ENCODE measurements around the gene TBXAS1.
A peak's percentile ranks its signal among the peaks of the same experiment; 100 is the strongest.

Gene TBXAS1

DNA sequence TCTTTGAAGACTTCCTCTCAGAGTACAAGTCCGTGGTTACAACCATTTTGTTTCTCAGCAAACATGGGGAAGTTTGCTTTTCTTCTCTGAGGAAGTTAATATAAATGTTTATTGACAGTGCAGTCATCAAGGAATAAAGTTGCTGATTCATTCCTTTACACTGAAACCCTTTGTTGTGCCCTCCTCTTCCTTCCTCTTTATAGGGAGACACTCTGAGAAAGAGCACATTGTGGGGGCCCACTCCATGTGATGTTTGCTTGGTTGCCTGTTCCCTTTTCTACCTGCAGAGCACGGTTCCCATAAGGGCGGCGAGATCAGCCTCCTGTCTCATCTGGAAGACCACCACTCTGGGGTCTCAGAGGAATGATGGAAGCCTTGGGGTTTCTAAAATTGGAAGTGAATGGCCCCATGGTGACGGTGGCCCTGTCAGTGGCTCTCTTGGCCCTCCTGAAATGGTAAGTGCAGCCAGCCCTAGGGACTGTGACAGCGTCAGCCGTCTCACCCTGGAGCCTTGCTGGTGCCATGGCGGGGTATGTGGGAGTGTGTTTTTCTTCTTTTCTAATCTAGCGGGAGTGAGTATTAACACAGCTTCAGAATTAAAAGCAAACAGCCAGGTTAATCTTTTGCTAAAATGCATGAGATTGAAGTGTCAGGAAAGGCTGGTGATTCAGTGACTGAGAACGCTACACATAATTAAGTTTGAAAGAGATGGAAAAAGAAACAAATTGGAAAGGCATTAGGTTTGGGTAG, at the start of gene TBXAS1:
Gene TBXAS1, plus strand, starts transcription at position 240 of the 750 bp plus-strand sequence. Its CDS starts 127 bp downstream, at position 367.
- peak; percentile 84 to 87 for DNase-seq

DNA sequence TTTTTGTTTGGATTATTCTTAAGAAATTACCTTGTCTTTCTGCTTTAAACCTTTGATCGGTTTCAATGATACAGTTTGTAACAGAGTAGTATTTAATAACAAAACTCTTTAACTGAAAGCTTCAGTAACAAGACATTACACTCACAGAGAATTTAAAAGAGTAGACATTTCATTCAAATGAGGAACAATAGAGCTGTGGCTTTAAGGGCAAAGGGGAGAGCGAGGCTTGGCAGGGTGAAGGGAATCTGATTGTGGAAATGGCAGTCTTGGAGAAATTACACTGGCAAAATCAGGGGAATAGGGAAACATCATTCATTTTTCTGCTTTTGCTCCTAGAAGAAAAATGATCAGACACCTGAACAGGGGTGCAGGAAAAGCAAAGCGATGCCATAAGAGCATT, 46.1 kb upstream of the TBXAS1 start:
- no peak for DNase-seq

DNA sequence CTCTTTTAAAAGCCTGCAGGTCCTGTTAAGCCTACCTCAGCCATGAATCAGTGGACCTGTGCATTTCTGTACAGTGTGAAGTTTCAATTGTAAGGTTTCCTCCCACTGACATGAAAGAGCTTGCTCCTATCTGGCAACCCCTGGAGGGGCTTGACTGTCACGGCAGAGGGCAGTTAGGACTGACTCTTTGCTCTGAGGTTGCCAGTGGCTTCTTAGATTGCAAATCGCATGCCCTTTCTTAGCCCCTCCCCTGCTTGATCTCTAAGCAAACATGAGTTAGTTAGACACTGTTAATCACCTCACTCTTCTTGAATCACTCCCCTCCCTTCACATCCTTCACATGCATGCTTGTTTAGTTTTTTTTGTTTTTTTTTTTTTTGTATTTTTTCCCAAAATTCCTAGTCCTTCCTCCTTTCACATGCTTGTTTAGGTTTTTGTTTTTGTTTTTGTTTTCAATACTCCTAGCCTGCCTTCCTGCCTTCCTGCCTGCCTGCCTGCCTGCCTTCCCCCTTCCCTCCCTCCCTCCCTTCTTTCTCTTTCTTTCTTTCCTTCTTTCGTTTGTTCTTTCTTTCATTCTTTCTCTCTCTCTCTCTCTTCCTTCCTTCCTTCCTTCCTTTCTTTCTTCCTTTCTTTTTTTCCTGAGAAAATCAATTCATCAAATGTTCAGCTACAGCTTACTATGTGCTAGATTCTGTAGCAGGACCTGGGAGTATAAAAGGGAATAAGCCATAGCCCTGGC, 45.2 kb upstream of the TBXAS1 start:
- DNase-seq, result no peak

DNA sequence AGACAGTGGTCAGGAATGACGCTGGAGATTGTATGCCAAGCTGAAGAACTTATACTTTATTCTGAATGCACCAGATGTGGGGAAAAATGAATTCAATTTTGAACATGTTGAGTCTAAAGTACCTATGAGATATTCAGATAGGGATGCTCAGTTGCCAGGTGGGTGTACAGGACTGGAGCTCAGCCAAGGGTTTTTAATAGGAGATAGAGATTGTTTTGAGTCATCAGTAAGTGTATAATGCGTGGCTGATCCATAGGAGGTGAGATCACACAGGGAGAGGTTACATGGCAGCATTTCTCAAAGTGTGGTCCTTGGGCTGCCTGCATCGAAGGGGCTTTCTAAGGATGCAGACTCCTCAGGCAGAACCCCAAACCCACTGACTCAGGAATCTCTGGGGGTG, 44.4 kb upstream of the TBXAS1 start:
- DNase-seq, result no peak

DNA sequence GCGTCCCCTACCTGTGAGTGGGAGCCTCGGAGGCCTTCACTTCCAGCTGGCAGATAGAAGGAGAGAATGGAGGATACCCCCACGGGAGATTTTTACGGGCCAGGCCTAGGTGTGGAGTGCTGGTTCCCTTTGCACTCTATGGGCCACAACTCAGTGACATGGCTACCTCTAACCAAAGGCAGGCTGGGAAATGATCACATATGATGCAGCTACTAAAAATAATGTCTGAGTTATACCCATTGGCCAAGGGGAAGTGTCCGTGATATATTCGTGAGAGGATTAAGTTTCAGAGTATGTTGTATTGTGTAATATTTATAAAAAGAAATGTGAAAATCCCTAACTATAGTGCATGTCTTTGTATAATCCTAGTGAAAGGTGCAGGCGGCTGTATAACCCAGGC, 37.7 kb upstream of the TBXAS1 start:
- DNase-seq, result no peak

DNA sequence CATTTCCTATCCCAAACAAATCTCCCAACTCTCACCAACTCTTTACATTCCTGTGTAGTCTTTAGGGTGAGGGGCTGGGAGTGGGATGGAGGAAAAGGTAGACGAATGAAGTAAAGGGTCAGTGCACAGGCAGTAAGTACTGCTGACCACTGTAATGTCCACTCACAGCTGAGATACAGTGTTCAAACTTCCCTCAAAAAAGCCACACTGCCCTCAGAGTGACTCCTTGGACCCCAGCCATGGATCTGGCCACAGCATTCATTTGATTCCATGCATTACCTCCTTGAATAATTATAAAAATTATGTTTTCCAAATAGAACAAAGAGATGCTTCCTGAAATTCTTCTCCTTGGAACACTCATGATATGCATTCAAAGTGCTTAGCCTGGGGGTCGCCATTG, 31.5 kb upstream of the TBXAS1 start:
- DNase-seq, result no peak

DNA sequence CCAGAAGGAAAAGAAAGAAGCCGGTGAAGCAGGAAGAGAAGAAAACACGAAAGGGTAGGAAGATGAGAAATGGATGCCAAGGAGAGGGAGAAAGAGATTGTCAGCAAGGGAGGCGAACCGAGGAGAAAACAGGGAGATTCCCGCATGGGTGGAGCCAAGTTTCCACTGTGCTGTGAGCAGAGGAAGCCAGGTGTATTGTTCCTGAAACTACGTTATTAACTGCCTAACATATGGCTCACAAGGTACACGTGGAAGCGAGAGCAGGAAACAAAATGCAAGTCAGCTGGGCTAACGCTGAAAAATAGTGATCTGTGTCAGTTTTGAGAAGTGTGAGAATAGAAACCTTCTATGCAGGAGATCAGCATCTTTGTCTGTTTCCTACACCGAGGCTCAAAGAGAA, 30.8 kb upstream of the TBXAS1 start:
- DNase-seq, result no peak

DNA sequence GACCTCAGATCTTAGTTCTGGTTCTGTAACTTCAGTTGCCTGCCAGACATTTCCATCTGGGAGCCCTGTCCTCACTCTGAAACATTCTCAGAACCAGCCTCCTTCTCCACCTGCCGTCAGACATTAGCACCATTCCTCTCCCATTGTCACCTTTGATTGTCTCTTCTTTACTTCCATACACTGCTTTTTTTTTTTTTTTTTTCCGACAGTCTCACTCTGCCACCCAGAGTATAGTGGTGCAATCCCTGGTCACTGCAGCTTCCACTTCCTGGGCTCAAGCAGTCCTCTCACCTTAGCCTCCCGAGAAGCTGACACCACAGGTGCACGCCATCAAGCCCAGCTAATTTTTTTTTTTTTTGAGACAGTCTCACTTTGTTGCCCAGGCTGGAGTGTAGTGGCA, 30.2 kb upstream of the TBXAS1 start:
- no peak for DNase-seq

DNA sequence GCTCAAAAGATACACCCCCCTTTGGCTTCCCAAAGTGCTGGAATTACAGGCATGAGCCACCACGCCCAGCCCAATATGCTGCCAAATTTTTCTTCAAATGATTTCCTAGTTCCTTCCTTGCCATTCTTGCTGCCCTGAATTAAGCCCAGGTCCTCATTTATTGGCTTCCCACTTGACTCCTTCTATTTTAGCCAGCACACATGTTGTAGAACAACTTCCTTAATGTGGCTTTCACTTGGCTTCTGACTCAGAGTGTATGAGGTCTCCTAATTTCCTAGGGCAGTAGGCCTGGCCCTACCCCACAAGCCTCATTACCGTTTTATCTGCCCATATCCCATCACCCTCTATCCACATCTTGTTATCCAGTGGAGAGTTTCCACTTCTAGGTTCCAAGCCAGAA, 29.5 kb upstream of the TBXAS1 start:
- peak; percentile 97 for DNase-seq

DNA sequence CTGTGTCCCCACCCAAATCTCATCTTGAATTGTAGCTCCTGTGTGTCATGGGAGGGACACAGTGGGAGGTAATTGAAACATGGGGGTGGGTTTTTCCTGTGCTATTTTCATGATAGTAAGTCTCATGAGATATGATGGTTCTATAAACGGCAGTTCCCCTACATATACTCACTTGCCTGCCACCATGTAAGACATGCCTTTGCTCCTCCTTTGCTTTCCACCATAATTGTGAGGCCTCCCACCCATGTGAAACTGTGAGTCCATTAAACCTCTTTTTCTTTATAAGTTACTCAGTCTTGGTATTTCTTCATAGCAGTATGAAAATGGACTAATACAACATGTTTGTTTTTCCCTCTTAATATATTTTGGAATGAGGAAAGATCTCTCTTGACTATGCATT, 24.5 kb upstream of the TBXAS1 start:
- no peak for DNase-seq

DNA sequence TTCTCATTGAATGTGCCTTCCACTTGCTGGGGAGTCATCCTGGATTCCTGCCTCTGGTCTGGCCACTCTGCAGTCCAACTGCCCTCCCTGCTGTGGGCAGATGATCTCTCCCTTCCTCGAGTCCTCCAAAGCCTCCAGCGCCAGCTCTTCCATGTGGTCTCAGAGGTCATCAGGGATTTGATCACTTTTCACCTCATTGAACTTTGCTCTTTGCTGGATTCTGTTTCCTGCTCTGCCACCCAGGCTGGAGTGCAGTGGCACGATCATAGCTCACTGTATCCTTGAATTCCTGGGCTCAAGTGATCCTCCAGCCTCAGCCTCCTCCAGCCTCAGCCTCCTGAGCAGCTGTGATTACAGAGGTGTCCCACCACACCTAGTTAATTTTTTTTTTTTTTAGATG, 22.1 kb upstream of the TBXAS1 start:
- DNase-seq, result no peak

DNA sequence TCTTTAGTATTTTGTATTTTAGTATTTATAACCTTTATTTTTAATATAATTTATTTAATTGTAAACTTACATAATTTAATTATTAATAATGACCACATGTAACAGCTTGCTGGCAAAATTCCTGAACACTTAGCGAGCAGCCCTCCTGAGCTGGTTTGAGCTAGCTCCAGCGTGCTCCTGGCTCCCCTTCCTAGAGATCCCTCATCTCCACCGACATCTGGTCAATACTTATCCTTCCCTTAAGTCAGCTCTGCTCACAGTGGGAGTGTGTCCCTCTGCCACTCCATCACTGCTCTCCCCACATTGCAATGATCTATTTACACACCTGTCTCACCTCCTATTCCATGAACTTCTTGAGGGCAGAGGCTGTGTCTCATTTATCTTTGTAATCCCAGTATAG, 20.6 kb upstream of the TBXAS1 start:
- no peak for DNase-seq

DNA sequence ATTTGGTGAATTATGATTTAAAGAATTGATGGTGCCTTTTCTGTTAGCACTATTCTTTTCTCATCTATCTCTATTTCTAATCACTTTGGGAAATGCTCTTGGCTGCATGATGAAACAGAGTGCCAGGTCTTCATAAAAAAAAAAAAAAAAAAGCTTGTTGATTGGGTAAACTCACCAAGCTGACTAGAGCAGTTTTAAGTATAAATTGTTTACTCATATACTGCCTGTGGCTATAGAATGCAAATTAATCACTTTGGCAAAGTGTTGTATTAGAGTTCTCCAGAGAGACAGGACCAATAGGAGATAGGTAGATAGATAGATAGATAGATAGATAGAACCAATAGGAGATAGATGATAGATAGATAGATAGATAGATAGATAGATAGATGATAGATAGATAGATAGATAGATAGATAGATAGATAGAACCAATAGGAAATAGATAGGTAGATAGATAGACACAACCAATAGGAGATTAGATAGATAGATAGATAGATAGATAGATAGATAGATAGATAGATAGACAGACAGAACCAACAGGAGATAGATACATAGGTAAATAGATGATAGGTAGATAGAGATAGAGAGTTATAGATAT, 20.1 kb upstream of the TBXAS1 start:
- no peak for DNase-seq

DNA sequence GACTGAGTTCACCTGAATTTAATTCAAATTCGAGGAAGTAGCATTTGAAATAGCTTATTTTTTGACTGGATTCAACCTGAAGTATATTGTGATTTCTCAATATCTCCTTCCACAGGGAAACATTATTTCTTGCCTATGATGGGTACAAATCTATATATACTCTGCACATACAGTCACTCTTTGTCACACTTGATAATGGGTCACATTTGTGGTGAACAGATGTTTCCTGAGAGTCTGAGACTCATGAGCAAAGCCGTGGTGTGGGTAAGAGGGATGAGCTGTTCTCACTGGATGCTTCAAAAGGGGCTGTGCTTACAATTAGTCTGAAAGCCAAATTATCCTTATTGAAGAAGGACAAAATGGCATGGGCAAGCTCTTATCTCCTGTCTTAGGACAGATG, 18.0 kb upstream of the TBXAS1 start:
- peak; percentile 78 to 83 for DNase-seq

DNA sequence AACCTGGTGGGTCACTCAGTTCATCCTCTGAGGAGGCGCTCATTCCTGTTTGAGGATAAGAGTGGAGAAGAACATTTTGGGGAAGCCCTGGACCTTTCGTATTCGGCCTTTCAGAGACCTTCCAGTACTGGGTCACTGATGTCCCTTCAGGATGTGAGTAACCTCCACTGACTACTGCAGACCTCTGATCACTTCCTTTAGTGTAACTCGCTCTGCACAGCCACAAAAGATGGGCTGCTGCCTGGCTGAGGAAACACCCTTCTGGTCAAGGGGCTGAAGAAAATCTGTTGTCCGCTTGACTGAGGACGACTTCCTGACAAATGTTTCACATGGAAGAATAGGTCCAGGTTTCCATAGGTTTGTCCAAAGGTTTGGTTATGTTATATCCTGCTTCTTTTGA, 15.9 kb upstream of the TBXAS1 start:
- no peak for DNase-seq

DNA sequence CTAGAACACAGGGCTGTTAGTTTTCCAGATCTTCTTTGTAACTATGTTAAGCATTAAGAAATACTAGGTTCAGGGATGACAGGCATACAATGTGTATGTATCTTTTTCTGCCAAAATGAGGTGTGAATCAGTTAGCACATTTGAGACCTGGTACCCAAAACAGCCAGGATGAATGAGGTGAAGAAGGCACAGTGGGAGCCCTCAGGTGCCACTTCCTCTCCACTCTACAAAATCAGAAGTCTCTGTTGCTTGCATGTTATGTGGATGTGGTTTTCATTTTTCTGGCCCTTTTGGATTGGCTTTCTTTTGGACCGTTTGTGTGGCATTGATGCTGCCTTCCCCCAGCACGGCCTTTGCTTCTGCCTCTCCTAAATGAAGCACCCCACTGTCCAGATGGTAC, 15.4 kb upstream of the TBXAS1 start:
- no peak for DNase-seq

DNA sequence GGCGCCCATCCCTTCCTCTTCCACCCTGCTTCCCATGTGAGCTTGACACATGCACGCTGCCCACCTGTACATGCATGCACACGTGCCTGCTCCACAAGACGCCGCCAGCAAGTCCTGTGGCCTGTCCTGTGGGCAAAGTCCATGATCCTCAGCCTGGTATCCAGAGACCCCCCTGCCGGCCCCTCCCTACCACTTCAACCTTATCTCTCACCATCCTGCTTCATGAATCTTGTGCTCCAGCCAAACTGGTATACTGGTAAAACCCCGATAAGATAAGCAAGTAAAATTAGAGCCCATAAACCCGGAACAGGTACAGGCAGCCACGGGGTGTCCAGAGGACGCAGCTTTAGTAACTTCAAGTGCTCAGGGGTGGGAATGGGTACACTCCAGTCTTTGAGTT, 11.8 kb upstream of the TBXAS1 start:
- no peak for DNase-seq

DNA sequence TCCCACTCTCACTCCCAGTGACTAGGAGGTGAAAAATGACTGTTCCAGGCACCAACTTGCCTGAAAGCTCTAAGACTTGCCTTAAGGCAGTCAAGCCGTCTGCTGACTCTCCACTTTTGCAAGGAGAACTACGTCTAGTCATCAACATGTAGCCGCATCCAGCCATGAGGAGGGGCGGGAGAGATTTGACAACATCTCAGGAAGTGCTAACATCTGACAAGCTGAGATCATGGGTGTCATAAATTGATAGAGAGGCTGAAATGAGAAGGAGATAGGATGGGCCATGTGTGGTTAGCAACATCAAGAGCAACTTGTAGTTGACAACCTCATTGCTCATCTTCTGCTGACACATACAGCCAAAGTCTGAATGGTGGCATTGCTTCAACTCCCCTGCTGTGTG, 9.0 kb upstream of the TBXAS1 start:
- DNase-seq, result no peak

DNA sequence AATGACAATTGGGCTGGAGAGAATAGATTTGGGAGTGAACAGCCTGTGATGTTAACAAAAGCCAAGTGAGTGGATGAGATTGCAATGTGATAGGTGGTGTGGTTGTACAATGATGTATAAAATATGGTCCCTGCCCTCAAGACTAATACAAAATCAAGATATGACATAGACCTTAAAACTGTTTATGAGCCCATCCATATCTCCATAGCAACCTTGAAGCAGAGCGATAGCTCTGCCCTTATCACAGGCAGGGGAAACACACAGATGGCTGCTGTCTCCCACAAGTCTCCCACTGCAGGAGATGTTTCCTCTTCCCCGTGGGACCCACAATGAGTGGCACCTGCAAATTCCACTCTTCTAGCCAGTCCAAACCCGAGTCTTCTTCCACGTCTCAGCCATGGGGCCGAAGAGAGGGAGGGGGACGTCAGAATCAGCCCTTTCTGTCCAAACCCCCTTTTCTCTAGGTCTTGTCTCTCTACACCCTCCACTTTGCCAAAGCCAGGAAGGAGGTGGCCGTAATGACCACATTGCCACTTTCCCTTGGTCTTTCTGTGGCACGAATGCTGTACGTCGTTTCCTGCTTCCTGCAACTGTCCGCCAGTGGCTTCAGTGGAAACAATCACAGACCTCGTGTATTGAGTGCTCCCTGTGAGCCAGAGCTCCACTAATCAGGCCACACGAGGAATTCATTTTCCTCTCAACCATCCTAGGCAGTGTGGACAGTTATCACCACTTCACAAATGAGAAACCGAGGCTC, 7.5 kb upstream of the TBXAS1 start:
- no peak for DNase-seq

DNA sequence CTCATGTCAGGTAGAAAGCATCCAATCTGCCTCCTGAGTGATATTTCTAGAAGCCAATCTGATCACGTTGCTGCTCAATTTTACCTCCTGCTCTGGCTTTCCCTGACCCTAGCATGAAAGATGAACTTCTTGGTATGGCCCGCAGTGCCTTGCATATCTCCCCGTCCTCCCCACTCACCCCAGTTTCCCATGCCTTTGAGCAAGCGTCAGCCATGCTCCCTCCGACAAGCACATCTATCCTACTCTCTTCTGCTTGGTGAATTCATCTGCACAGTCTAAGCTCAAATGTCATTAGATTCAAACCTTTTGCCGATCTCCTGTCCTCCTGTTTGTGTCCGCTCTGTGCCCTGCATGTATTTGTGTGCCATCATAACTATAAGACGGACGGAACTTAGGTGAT, 6.2 kb upstream of the TBXAS1 start:
- no peak for DNase-seq

DNA sequence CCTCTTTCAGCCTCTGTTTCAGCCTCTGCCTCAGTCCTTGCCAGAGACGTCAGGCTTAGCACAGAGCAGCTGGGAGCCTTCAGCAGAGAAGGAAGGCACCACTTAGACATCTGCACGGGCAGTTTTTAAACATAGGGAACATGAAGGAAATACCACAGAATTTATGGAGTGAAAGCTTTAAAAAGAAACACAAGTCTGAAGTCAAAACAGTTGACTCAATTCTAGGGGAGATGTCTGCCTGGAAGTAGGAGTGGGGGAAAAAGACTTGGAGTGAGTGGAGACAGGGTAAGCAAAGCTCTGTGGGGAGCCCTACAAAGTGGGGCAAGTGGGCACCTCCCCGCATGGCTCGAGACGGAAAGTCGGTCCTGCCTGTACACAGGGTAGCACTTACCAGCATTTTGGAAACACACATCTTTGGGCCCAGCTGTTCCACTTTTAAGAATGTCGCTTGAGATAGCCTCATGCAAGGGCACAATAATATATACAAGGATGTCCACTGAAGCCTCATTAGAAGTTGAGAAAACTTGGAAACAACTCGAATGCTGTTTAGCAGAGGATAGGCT, 5.0 kb upstream of the TBXAS1 start:
- no peak for DNase-seq

DNA sequence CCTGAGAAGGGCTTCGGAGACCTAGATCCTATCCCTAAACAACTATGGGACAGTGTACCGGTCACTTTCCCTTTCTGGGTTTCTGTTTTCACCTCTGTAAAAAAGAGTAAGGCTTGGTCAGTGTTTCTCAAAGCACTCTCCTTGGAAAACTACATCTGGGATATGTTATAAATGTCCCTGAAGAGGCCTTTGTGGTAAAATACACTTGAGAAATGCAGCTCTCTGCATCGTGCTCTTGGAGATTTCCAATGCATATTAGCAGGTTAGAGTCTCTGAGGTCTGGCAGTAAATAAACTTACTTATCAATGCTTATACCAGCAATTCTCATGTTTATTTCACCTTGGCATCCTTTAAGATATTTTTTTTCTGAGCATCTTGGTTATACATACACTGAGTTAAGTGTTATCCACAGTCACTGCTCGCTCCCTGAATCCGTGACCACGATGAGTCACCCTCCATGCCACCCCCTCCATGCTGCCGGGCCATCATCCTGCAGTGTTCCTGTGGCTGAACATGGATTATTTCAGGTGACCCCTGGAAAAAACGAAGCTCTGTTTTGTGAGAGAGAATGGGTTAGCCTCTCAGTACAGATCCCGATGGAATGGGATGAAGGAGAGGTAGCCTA, 3.3 kb upstream of the TBXAS1 start:
- peak in 1 of 2 experiments; percentile 13 for DNase-seq

DNA sequence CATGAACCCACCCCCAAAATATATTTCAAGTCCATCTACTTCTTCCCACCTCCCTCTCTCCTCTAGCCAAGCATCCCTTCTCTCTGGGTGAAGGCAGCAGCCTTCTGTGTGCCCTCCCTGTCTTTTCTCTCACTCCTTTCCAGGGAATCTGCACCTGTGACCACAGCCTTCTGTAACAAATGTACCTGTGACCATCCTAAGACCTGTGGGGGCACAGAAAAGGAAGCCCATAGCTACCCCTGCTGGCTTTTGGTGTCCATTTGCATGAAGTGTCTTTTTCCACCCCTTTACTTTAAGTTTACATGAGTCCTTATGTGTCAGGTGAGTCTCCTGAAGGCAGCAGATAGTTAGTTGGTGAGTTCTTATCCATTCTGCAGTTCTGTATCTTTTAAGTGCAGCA, 2.0 kb upstream of the TBXAS1 start:
- DNase-seq, result no peak
